ENCODE data around the gene SPSB3.
"Not testable (repeated sequence)": the region's sequence is repeated elsewhere in the genome, so short reads cannot be mapped to it uniquely, and the experiment has no call there.

SPSB3 gene

GRCh38 chr16:1745900-1746692, 36.3 kb downstream of the SPSB3 start:
- Mint-ChIP-seq H3K9me3 (no peaks in the 10 kb centered on the region), H3K36me3 (ENCODE audit: low read depth) (peaks cover 5% of the 10 kb centered on the region), H3K4me1 (ENCODE audit: low read depth) (no peaks in the 10 kb centered on the region), H3K4me3 (no peak overlapping the region), H3K27me3 (ENCODE audit: low read depth) (no peaks in the 10 kb centered on the region), H3K27ac (no peak overlapping the region)
- no peak for DNase-seq (ENCODE audit: low spot score)

- Mint-ChIP-seq H3K4me3 (no peak overlapping the region), H3K4me1 (ENCODE audit: low read depth) (no peaks in the 10 kb centered on the region), H3K36me3 (ENCODE audit: low read depth) (peaks cover 5% of the 10 kb centered on the region), H3K27ac (no peak overlapping the region), H3K9me3 (no peaks in the 10 kb centered on the region), H3K27me3 (ENCODE audit: low read depth) (no peaks in the 10 kb centered on the region)
- no peak for DNase-seq (ENCODE audit: low spot score)
Measured at GRCh38 chr16:1745181-1745899, 37.0 kb downstream of the SPSB3 start.

GRCh38 chr16:1744338-1744840, 38.0 kb downstream of the SPSB3 start:
- no peaks in the 10 kb centered on the region for H3K9me3 Mint-ChIP-seq
- no peak overlapping the region for H3K27ac Mint-ChIP-seq
- H3K4me1 Mint-ChIP-seq (ENCODE audit: low read depth) = no peaks in the 10 kb centered on the region
- H3K36me3 Mint-ChIP-seq (ENCODE audit: low read depth) = peaks cover 5% of the 10 kb centered on the region
- no peak for DNase-seq (ENCODE audit: low spot score)
- no peak overlapping the region for H3K4me3 Mint-ChIP-seq
- no peaks in the 10 kb centered on the region for H3K27me3 Mint-ChIP-seq (ENCODE audit: low read depth)

GRCh38 chr16:1743376-1744337, 38.7 kb downstream of the SPSB3 start:
- Mint-ChIP-seq H3K4me3 (no peak overlapping the region), H3K9me3 (no peaks in the 10 kb centered on the region), H3K27me3 (ENCODE audit: low read depth) (no peaks in the 10 kb centered on the region), H3K4me1 (ENCODE audit: low read depth) (no peaks in the 10 kb centered on the region), H3K36me3 (ENCODE audit: low read depth) (peaks cover 5% of the 10 kb centered on the region), H3K27ac (no peak overlapping the region)
- no peak for DNase-seq (ENCODE audit: low spot score)

- Mint-ChIP-seq H3K27ac (no peak overlapping the region), H3K27me3 (ENCODE audit: low read depth) (no peaks in the 10 kb centered on the region), H3K9me3 (no peaks in the 10 kb centered on the region), H3K36me3 (ENCODE audit: low read depth) (peaks cover 3% of the 10 kb centered on the region), H3K4me1 (ENCODE audit: low read depth) (no peaks in the 10 kb centered on the region), H3K4me3 (no peak overlapping the region)
- no peak for DNase-seq (ENCODE audit: low spot score)
Measured at GRCh38 chr16:1741553-1742165, 40.7 kb downstream of the SPSB3 start.

- no peak for DNase-seq (ENCODE audit: low spot score)
- Mint-ChIP-seq H3K4me1 (ENCODE audit: low read depth) (no peaks in the 10 kb centered on the region), H3K27ac (no peak overlapping the region), H3K27me3 (ENCODE audit: low read depth) (no peaks in the 10 kb centered on the region), H3K36me3 (ENCODE audit: low read depth) (peaks cover 3% of the 10 kb centered on the region), H3K4me3 (no peak overlapping the region), H3K9me3 (no peaks in the 10 kb centered on the region)
Measured at GRCh38 chr16:1740781-1741490, 41.4 kb downstream of the SPSB3 start.

- Mint-ChIP-seq H3K9me3 (no peaks in the 10 kb centered on the region), H3K4me3 (no peak overlapping the region), H3K27ac (no peak overlapping the region), H3K36me3 (ENCODE audit: low read depth) (peaks cover 3% of the 10 kb centered on the region), H3K27me3 (ENCODE audit: low read depth) (no peaks in the 10 kb centered on the region), H3K4me1 (ENCODE audit: low read depth) (no peaks in the 10 kb centered on the region)
- DNase-seq (ENCODE audit: low spot score) = no peak
Measured at GRCh38 chr16:1740234-1740633, 42.1 kb downstream of the SPSB3 start.

- no peak overlapping the region for H3K4me3 Mint-ChIP-seq
- no peak overlapping the region for H3K27ac Mint-ChIP-seq
- H3K36me3 Mint-ChIP-seq (ENCODE audit: low read depth) = no peaks in the 10 kb centered on the region
- no peak for DNase-seq (ENCODE audit: low spot score)
- H3K4me1 Mint-ChIP-seq (ENCODE audit: low read depth) = no peaks in the 10 kb centered on the region
- H3K9me3 Mint-ChIP-seq = no peaks in the 10 kb centered on the region
- no peaks in the 10 kb centered on the region for H3K27me3 Mint-ChIP-seq (ENCODE audit: low read depth)
Measured at GRCh38 chr16:1734816-1735215, 47.6 kb downstream of the SPSB3 start.

- Mint-ChIP-seq H3K4me3 (no peak overlapping the region), H3K27me3 (ENCODE audit: low read depth) (no peaks in the 10 kb centered on the region), H3K9me3 (no peaks in the 10 kb centered on the region), H3K36me3 (ENCODE audit: low read depth) (no peaks in the 10 kb centered on the region), H3K4me1 (ENCODE audit: low read depth) (no peaks in the 10 kb centered on the region), H3K27ac (no peak overlapping the region)
- no peak for DNase-seq (ENCODE audit: low spot score)
Measured at GRCh38 chr16:1734123-1734522, 48.2 kb downstream of the SPSB3 start.

GRCh38 chr16:1732551-1732987, 49.8 kb downstream of the SPSB3 start:
- H3K27ac Mint-ChIP-seq; H3K9me3 Mint-ChIP-seq; DNase-seq (ENCODE audit: low spot score); H3K4me3 Mint-ChIP-seq; H3K36me3 Mint-ChIP-seq (ENCODE audit: low read depth); H3K4me1 Mint-ChIP-seq (ENCODE audit: low read depth); H3K27me3 Mint-ChIP-seq (ENCODE audit: low read depth): not testable (repeated sequence)

- no peak for DNase-seq (ENCODE audit: low spot score)
- H3K4me3 Mint-ChIP-seq = no peak overlapping the region
- no peaks in the 10 kb centered on the region for H3K9me3 Mint-ChIP-seq
Measured at GRCh38 chr16:1732071-1732470, 50.3 kb downstream of the SPSB3 start.

GRCh38 chr16:1731603-1732002, 50.8 kb downstream of the SPSB3 start:
- no peak overlapping the region for H3K27ac Mint-ChIP-seq
- H3K4me3 Mint-ChIP-seq = no peak overlapping the region

More at GRCh38 chr16:1732071-1732470, 50.3 kb downstream of the SPSB3 start:
- peaks cover 7% of the 10 kb centered on the region for H3K36me3 Mint-ChIP-seq (ENCODE audit: low read depth)
- H3K27me3 Mint-ChIP-seq (ENCODE audit: low read depth) = no peaks in the 10 kb centered on the region
- H3K27ac Mint-ChIP-seq = no peak overlapping the region
- no peaks in the 10 kb centered on the region for H3K4me1 Mint-ChIP-seq (ENCODE audit: low read depth)

GRCh38 chr16:1731073-1731472, 51.3 kb downstream of the SPSB3 start:
- Mint-ChIP-seq H3K27me3 (ENCODE audit: low read depth) (no peaks in the 10 kb centered on the region), H3K9me3 (no peaks in the 10 kb centered on the region), H3K36me3 (ENCODE audit: low read depth) (peaks cover 10% of the 10 kb centered on the region), H3K27ac (no peak overlapping the region), H3K4me3 (no peak overlapping the region), H3K4me1 (ENCODE audit: low read depth) (no peaks in the 10 kb centered on the region)
- DNase-seq (ENCODE audit: low spot score) = no peak

More at GRCh38 chr16:1731603-1732002, 50.8 kb downstream of the SPSB3 start:
- H3K36me3 Mint-ChIP-seq (ENCODE audit: low read depth) = peaks cover 10% of the 10 kb centered on the region
- no peaks in the 10 kb centered on the region for H3K4me1 Mint-ChIP-seq (ENCODE audit: low read depth)
- H3K27me3 Mint-ChIP-seq (ENCODE audit: low read depth) = no peaks in the 10 kb centered on the region
- H3K9me3 Mint-ChIP-seq = no peaks in the 10 kb centered on the region
- no peak for DNase-seq (ENCODE audit: low spot score)

Data from T-helper 2 cell treated with Interferon-gamma antibody and Interleukin-4, amounts not matched to agents 5 μg/mL and 100 μg/mL, for 36 hours (primary cell).